NCI-H1048 (cell line): ENCODE measurements around the gene CMTM8.

Source experiments
- DNase-seq: peaks from one replicate; lab custom pipeline; 2025; lab: John Stamatoyannopoulos, UW

Gene CMTM8

GRCh38 chr3:32229565-32229964, 8.9 kb upstream of the CMTM8 start:
- no peak for DNase-seq

- no peak for DNase-seq
Measured at GRCh38 chr3:32236377-32236776, 2.1 kb upstream of the CMTM8 start.

- DNase-seq: no peak
Measured at GRCh38 chr3:32237670-32238452, 619 bp upstream of the CMTM8 start.

- no peak for DNase-seq
Measured at GRCh38 chr3:32239307-32240158, 1.1 kb downstream of the CMTM8 start.

GRCh38 chr3:32240159-32240545, 1.7 kb downstream of the CMTM8 start:
- DNase-seq: no peak

GRCh38 chr3:32241100-32241499, 2.6 kb downstream of the CMTM8 start:
- no peak for DNase-seq

GRCh38 chr3:32243519-32243918, 5.0 kb downstream of the CMTM8 start:
- no peak for DNase-seq

- no peak for DNase-seq
Measured at GRCh38 chr3:32245200-32245599, 6.7 kb downstream of the CMTM8 start.

- no peak for DNase-seq
Measured at GRCh38 chr3:32246079-32246675, 7.7 kb downstream of the CMTM8 start.

GRCh38 chr3:32249184-32249782, 10.8 kb downstream of the CMTM8 start:
- no peak for DNase-seq

GRCh38 chr3:32254268-32254667, 15.8 kb downstream of the CMTM8 start:
- DNase-seq: no peak

- no peak for DNase-seq
Measured at GRCh38 chr3:32255345-32255744, 16.9 kb downstream of the CMTM8 start.

- no peak for DNase-seq
Measured at GRCh38 chr3:32256206-32256605, 17.7 kb downstream of the CMTM8 start.

- no peak for DNase-seq
Measured at GRCh38 chr3:32257042-32257441, 18.6 kb downstream of the CMTM8 start.

- DNase-seq: no peak
Measured at GRCh38 chr3:32257641-32258438, 19.4 kb downstream of the CMTM8 start.

GRCh38 chr3:32258869-32259268, 20.4 kb downstream of the CMTM8 start:
- no peak for DNase-seq

- no peak for DNase-seq
Measured at GRCh38 chr3:32261545-32261944, 23.1 kb downstream of the CMTM8 start.

GRCh38 chr3:32262201-32262600, 23.7 kb downstream of the CMTM8 start:
- DNase-seq: no peak

- no peak for DNase-seq
Measured at GRCh38 chr3:32274306-32274705, 35.8 kb downstream of the CMTM8 start.

- DNase-seq: no peak
Measured at GRCh38 chr3:32275506-32275905, 37.0 kb downstream of the CMTM8 start.

- DNase-seq: peak; percentile 16
Measured at GRCh38 chr3:32276279-32276841, 37.9 kb downstream of the CMTM8 start.
